Transverse colon (tissue), 3 donors: ENCODE results near the gene CDH13.

Experiments
- POLR2A ChIP-seq: fragments of 450-650 bp; IDR thresholded peaks from one replicate; pipeline ENCODE4 v1.6.1; 2016; ENCODE audit warnings: antibody characterized with exemption, mild to moderate bottlenecking, moderate library complexity
- POLR2AphosphoS5 ChIP-seq, 3 donors: sonication (generic); formaldehyde crosslinking; IDR thresholded peaks; one replicate each; pipeline ENCODE4 v1.6.1; 2016; ENCODE audit warnings: antibody characterized with exemption in 3 of 3

- TF ChIP-seq POLR2A = no peak
- TF ChIP-seq POLR2AphosphoS5 (IDR thresholded peaks at IDR 0.05) = no peak
These were observed 259.4 kb downstream of the CDH13 start for GRCh38 chr16:82886146-82886545.
